CD14-positive monocyte (primary cell): ENCODE data around the gene KIAA0586. TPM values are rescaled to one million over a fixed set of nuclear protein-coding genes. Genes with fewer than 3 reads are reported as not detected.

ENCODE experiments used
- DNase-seq, 3 donors: peaks; one replicate each; pipeline ENCODE4 v3.0.0-alpha.2; 2011 to 2022
- H2AFZ ChIP-seq: 2 replicates; pipeline ENCODE4 v1.6.0; 2012; ENCODE audit warnings: mild to moderate bottlenecking, low read depth, low read length, inconsistent platforms; ENCODE audit not compliant: insufficient read depth, poor library complexity, severe bottlenecking
- H3K27ac ChIP-seq, 2 donors: 1 replicate in 1 of 2; 2 replicates in 1 of 2; pipeline ENCODE4 v1.5.1; 2012 to 2013; ENCODE audit warnings: low read length in 2 of 2, control low read depth in 1 of 2, inconsistent platforms in 1 of 2, low read depth in 1 of 2, mild to moderate bottlenecking in 1 of 2
- H3K27me3 ChIP-seq, 2 donors: one replicate each; pipeline versions ENCODE4 v1.6.0 to v1.6.1; 2011 to 2013; ENCODE audit warnings: low read length in 2 of 2; ENCODE audit not compliant: control insufficient read depth in 2 of 2, insufficient read depth in 2 of 2
- H3K36me3 ChIP-seq, 2 donors: replicated peaks in 1 of 2; 1 replicate in 1 of 2; 2 replicates in 1 of 2; pipeline versions ENCODE4 v1.5.1 to v1.6.1; 2012 to 2013; ENCODE audit warnings: low read length in 2 of 2, control low read depth in 1 of 2, inconsistent platforms in 1 of 2, mild to moderate bottlenecking in 1 of 2; ENCODE audit not compliant: insufficient read depth in 2 of 2, control insufficient read depth in 1 of 2
- H3K4me1 ChIP-seq, 2 donors: 1 replicate in 1 of 2; 2 replicates in 1 of 2; pipeline versions ENCODE4 v1.5.1 to v1.6.1; 2012 to 2013; ENCODE audit warnings: low read length in 2 of 2, control low read depth in 1 of 2, inconsistent platforms in 1 of 2, mild to moderate bottlenecking in 1 of 2, moderate library complexity in 1 of 2; ENCODE audit not compliant: insufficient read depth in 2 of 2, control insufficient read depth in 1 of 2
- H3K4me2 ChIP-seq: replicated peaks from 2 replicates; pipeline ENCODE3; 2012; ENCODE audit warnings: low read length, moderate library complexity, mild to moderate bottlenecking; ENCODE audit not compliant: poor library complexity, severe bottlenecking; ENCODE audit errors: extremely low read depth
- H3K4me3 ChIP-seq, 3 experiments: fragments of 200-600 bp in 1 of 3; sonication (generic) in 1 of 3; replicated peaks in 1 of 3; 1 replicate in 2 of 3; 2 replicates in 1 of 3; pipeline ENCODE4 v1.5.1; 2011 to 2013; ENCODE audit warnings: low read length in 3 of 3, mild to moderate bottlenecking in 3 of 3, control low read depth in 2 of 3, low read depth in 2 of 3, inconsistent platforms in 1 of 3, moderate library complexity in 1 of 3
- H3K79me2 ChIP-seq: 2 replicates; pipeline ENCODE4 v1.6.0; 2012; ENCODE audit warnings: mild to moderate bottlenecking, control low read depth, inconsistent platforms, low read length, moderate library complexity; ENCODE audit not compliant: insufficient read depth
- H3K9ac ChIP-seq: 2 replicates; pipeline ENCODE4 v1.6.0; 2017; ENCODE audit warnings: low read length, mild to moderate bottlenecking; ENCODE audit not compliant: insufficient read depth, poor library complexity, severe bottlenecking
- H3K9me3 ChIP-seq, 2 donors: replicated peaks in 1 of 2; 1 replicate in 1 of 2; 2 replicates in 1 of 2; pipeline versions ENCODE4 v1.5.1 to v1.6.1; 2012 to 2013; ENCODE audit warnings: low read length in 2 of 2, control low read depth in 1 of 2; ENCODE audit not compliant: control insufficient read depth in 1 of 2, insufficient read depth in 1 of 2
- H4K20me1 ChIP-seq: 2 replicates; pipeline ENCODE4 v1.6.0; 2012; ENCODE audit warnings: mild to moderate bottlenecking, low read length, control low read depth, moderate library complexity; ENCODE audit not compliant: insufficient read depth
- H3K27ac Mint-ChIP-seq, 7 donors: one replicate each; pipeline ENCODE4 v1.8.0; 2020; ENCODE audit warnings: mild to moderate bottlenecking in 7 of 7, mixed read lengths in 7 of 7, moderate library complexity in 6 of 7, inconsistent platforms in 2 of 7
- H3K27me3 Mint-ChIP-seq, 3 donors: one replicate each; pipeline ENCODE4 v1.8.0; 2021 to 2022; ENCODE audit warnings: low read depth in 3 of 3, mild to moderate bottlenecking in 3 of 3, mixed read lengths in 3 of 3, moderate library complexity in 3 of 3, inconsistent platforms in 1 of 3
- H3K36me3 Mint-ChIP-seq, 2 donors: one replicate each; pipeline ENCODE4 v1.8.0; 2020; ENCODE audit warnings: mixed read lengths in 2 of 2, inconsistent platforms in 1 of 2, mild to moderate bottlenecking in 1 of 2
- H3K4me1 Mint-ChIP-seq: one replicate; pipeline ENCODE4 v1.8.0; 2020; ENCODE audit warnings: mild to moderate bottlenecking, mixed read lengths
- H3K4me3 Mint-ChIP-seq, 2 donors: one replicate each; pipeline ENCODE4 v1.8.0; 2020; ENCODE audit warnings: mild to moderate bottlenecking in 2 of 2, mixed read lengths in 2 of 2, moderate library complexity in 1 of 2
- H3K9me3 Mint-ChIP-seq, 7 donors: one replicate each; pipeline ENCODE4 v1.8.0; 2020 to 2022; ENCODE audit warnings: mixed read lengths in 7 of 7, mild to moderate bottlenecking in 6 of 7, moderate library complexity in 6 of 7, inconsistent platforms in 2 of 7
- CTCF ChIP-seq: fragments of 200-600 bp; IDR thresholded peaks from one replicate; pipeline ENCODE4 v1.8.0; 2022; ENCODE audit warnings: antibody characterized with exemption, mild to moderate bottlenecking
- whole genome bisulfite sequencing: methylation state at CpG from one replicate; pipeline ENCODE4 v1.1.5; 2013; ENCODE audit warnings: missing lambda C conversion rate; ENCODE audit not compliant: insufficient coverage; 5-methylcytosine and 5-hydroxymethylcytosine counted together
- intact Hi-C, 2 donors: fragments of 100-400 bp; cut with micrococcal nuclease; formaldehyde crosslinking; loops; one replicate each; pipeline versions ENCODE4 v1.15.0 to v1.15.1; 2023
- polyA plus RNA-seq, 3 donors: library from polyadenylated mRNA; depleted of rRNA in 1 of 3; unstranded in 2 of 3; stranded (reverse) in 1 of 3; fragments of 300-500 nt in 2 of 3; fragments of >200 nt in 1 of 3; fragmentation: Illumina TruSeq in 2 of 3; gene quantifications; 1 replicate in 2 of 3; 2 replicates in 1 of 3; pipeline ENCODE4 v1.2.3, GENCODE V29; 2012 to 2021

The KIAA0586 gene
- polyA plus RNA-seq, 3 donors, result 3.4 to 7.5 (median 4.4) TPM

GRCh38 chr14:58565832-58566231, 138.3 kb downstream of the KIAA0586 start:
- Histone ChIP-seq H3K4me1 (no peaks in the 10 kb centered on the region), H3K79me2 (no peaks in the 10 kb centered on the region), H3K27ac (no peak overlapping the region), H3K27me3 (no peaks in the 10 kb centered on the region), H2AFZ (no peak overlapping the region), H4K20me1 (no peaks in the 10 kb centered on the region), H3K36me3 (no peaks in the 10 kb centered on the region), H3K9me3 (no peaks in the 10 kb centered on the region), H3K9ac (no peak overlapping the region), H3K4me3 (no peak overlapping the region), H3K4me2 (no peak overlapping the region)
- Mint-ChIP-seq H3K27me3 (peaks cover 0 to 2% (median 0%) of the 10 kb centered on the region in 3 donors), H3K36me3 (no peaks in the 10 kb centered on the region), H3K4me1 (peaks cover 4% of the 10 kb centered on the region), H3K4me3 (no peak overlapping the region), H3K9me3 (no peaks in the 10 kb centered on the region), H3K27ac (no peak overlapping the region)
- DNase-seq, result no peak
- intact Hi-C loops, result no loop called here
- no peak for TF ChIP-seq CTCF
- WGBS, result 93% methylated on average over 3 of the region's 4 CpGs

GRCh38 chr14:58566979-58567378, 139.5 kb downstream of the KIAA0586 start:
- H2AFZ ChIP-seq, result no peak overlapping the region
- H3K79me2 ChIP-seq, result no peaks in the 10 kb centered on the region
- no peaks in the 10 kb centered on the region for H3K9me3 Mint-ChIP-seq
- H3K4me3 ChIP-seq, result no peak overlapping the region
- no peaks in the 10 kb centered on the region for H3K4me1 ChIP-seq
- peaks cover 4% of the 10 kb centered on the region for H3K4me1 Mint-ChIP-seq
- no peaks in the 10 kb centered on the region for H3K27me3 ChIP-seq
- no peaks in the 10 kb centered on the region for H3K36me3 ChIP-seq
- no peak for TF ChIP-seq CTCF
- H3K36me3 Mint-ChIP-seq, result no peaks in the 10 kb centered on the region
- H3K27ac ChIP-seq, result no peak overlapping the region
- H3K4me2 ChIP-seq, result no peak overlapping the region
- H3K9me3 ChIP-seq, result no peaks in the 10 kb centered on the region
- 86% methylated on average over 1 of the region's 3 CpGs for WGBS
- H3K4me3 Mint-ChIP-seq, result no peak overlapping the region
- H3K27me3 Mint-ChIP-seq, result peaks cover 0 to 2% (median 0%) of the 10 kb centered on the region in 3 donors
- H4K20me1 ChIP-seq, result no peaks in the 10 kb centered on the region
- DNase-seq, result no peak
- H3K9ac ChIP-seq, result no peak overlapping the region
- intact Hi-C loops, result no loop called here
- H3K27ac Mint-ChIP-seq, result peak overlapping the region in 1 of 7 donors; percentile 4
